Smooth muscle cell of trachea (primary cell): ENCODE data around the gene OR4K15. TPM values are rescaled to one million over a fixed set of nuclear protein-coding genes. Genes with fewer than 3 reads are reported as not detected.

Source experiments
- total RNA-seq: library from RNA; depleted of rRNA; stranded (reverse); fragments of >200 nt; gene quantifications from 2 replicates; pipeline ENCODE4 v1.2.1, GENCODE V29; 2014

OR4K15 gene, protein sequence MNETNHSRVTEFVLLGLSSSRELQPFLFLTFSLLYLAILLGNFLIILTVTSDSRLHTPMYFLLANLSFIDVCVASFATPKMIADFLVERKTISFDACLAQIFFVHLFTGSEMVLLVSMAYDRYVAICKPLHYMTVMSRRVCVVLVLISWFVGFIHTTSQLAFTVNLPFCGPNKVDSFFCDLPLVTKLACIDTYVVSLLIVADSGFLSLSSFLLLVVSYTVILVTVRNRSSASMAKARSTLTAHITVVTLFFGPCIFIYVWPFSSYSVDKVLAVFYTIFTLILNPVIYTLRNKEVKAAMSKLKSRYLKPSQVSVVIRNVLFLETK
- not detected in 2 replicates for total RNA-seq

GRCh38 chr14:19975291-19975690 is at the start of gene OR4K15:
Gene OR4K15 (plus strand): TSS chr14:19975591. CDS start chr14:19975591, 0 bp downstream.

GRCh38 chr14:19930617-19931016 is 44.8 kb upstream of the OR4K15 start, which contains the start of gene OR4K1:
Gene OR4K1 (plus strand): TSS chr14:19930917. CDS start chr14:19935667, 4,750 bp downstream.

DNA sequence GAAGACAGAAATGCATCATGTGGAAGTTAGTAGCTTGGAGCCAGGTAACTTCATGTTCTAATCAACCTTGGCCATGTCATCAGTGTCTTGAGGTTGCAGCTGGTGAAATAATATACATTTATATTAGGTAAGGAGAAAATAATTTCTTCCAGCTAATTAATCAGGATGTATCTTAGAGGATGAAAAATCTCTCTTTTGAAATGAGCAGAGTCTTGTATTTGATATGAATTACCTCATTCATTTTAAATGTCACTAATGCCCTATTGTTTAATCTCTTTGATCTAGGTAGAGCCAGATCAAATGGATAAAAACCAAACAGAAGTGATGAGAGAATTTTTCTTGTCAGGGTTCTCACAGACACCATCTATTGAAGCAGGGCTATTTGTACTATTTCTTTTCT is 26.5 kb downstream of the OR4K15 start, which contains the start of gene OR4Q2:
TSS of gene OR4Q2 (plus strand) at position 301 of the 400 bp plus-strand sequence.

DNA sequence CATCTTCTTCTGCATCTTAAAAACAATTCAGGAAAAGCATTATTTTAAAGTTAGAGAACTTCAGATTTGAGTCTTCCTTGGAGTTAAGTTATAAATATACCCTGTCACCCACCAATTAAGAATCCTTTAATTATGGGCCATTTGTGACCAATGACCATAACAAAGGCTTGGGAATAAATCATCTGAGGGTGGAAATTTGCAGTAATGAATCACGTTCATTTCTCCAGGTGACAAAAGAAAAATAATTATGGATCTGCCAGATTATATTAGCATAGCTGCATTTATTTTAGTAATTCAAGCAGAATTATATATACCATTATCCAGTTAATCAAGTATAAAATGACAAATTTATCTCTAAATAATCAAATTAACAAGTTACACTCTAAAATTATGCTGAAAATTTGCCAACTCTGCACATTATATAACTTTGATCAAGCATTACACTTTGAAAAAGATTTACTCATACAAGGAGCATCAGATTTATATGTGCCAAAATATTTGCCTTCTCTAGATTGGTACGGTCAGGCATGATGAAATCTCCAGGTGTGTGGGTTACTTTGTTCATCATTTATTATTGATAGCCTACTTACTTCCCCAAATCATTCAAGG is 44.0 kb downstream of the OR4K15 start, which contains the start of gene OR4K14:
TSS of gene OR4K14 (minus strand) at position 51 of the 609 bp plus-strand sequence. CDS start 4,114 bp downstream, outside the sequence.

Other genes starting within 250 kb of the OR4K15 start
- gene OR4Q3, start 232.0 kb upstream of the OR4K15 start, total RNA-seq, result not detected in 2 replicates
- gene OR4M1, start 202.1 kb upstream of the OR4K15 start, total RNA-seq, result not detected in 2 replicates
- 0.17 TPM in 1 of 2 replicates, not detected in the other for gene OR4N2, start 171.8 kb upstream of the OR4K15 start, total RNA-seq
- not detected in 2 replicates for gene OR4K2, start 100.4 kb upstream of the OR4K15 start, total RNA-seq
- gene OR4K5, start 55.0 kb upstream of the OR4K15 start, total RNA-seq, result not detected in 2 replicates
- gene OR4K1, start 44.7 kb upstream of the OR4K15 start, total RNA-seq, result not detected in 2 replicates
- gene OR4Q2, start 26.6 kb downstream of the OR4K15 start, total RNA-seq, result not detected in 2 replicates
- not detected in 2 replicates for gene OR4K14, start 43.7 kb downstream of the OR4K15 start, total RNA-seq
- gene OR4K13, start 60.4 kb downstream of the OR4K15 start, total RNA-seq, result not detected in 2 replicates
- not detected in 2 replicates for gene OR4L1, start 84.5 kb downstream of the OR4K15 start, total RNA-seq
- gene OR4K17, start 135.1 kb downstream of the OR4K15 start, total RNA-seq, result not detected in 2 replicates
- gene OR4N5, start 163.2 kb downstream of the OR4K15 start, total RNA-seq, result not detected in 2 replicates
- gene OR11G2, start 215.3 kb downstream of the OR4K15 start, total RNA-seq, result not detected in 2 replicates
- gene OR11H6, start 248.1 kb downstream of the OR4K15 start, total RNA-seq, result not detected in 2 replicates